WTC11 (cell line): Measurements from ENCODE around the gene PNISR.

ENCODE experiments used
- CREB1 ChIP-seq: sonication (generic); formaldehyde crosslinking; IDR thresholded peaks from 2 replicates; pipeline ENCODE4 v1.8.0; 2023; ENCODE audit warnings: mild to moderate bottlenecking, missing genetic modification reagents
- CTCF ChIP-seq: fragments of 200-600 bp; IDR thresholded peaks from 2 replicates; pipeline ENCODE4 v1.8.0; 2022; ENCODE audit warnings: antibody characterized with exemption
- ESRRA ChIP-seq: sonication (generic); formaldehyde crosslinking; IDR thresholded peaks from 2 replicates; pipeline ENCODE4 v1.8.1; 2022; ENCODE audit warnings: mild to moderate bottlenecking, missing genetic modification reagents, borderline replicate concordance
- MXD4 ChIP-seq: fragments of 250-450 bp; sonication (Bioruptor Pico); IDR thresholded peaks from 2 replicates; pipeline ENCODE4 v1.8.0; 2021; ENCODE audit warnings: mild to moderate bottlenecking, moderate library complexity, borderline replicate concordance
- NR3C1 ChIP-seq: sonication (generic); formaldehyde crosslinking; conservative IDR thresholded peaks from 2 replicates; pipeline ENCODE4 v1.8.1; 2023; ENCODE audit warnings: low read depth, mild to moderate bottlenecking, missing genetic modification reagents
- USF1 ChIP-seq: sonication (generic); formaldehyde crosslinking; IDR thresholded peaks from 2 replicates; pipeline ENCODE4 v1.8.0; 2022; ENCODE audit warnings: mild to moderate bottlenecking, missing genetic modification reagents
- ZBTB43 ChIP-seq: sonication (generic); formaldehyde crosslinking; IDR thresholded peaks from 2 replicates; pipeline ENCODE4 v1.8.1; 2023; ENCODE audit warnings: mild to moderate bottlenecking, missing genetic modification reagents

- TF ChIP-seq CTCF (no peak), MXD4 (CRISPR knock-in tag) (no peak), ZBTB43 (CRISPR knock-in tag) (no peak), CREB1 (CRISPR knock-in tag) (no peak), USF1 (no peak), ESRRA (CRISPR knock-in tag) (no peak), NR3C1 (CRISPR knock-in tag) (no peak)
These were observed 61.1 kb downstream of the PNISR start for GRCh38 chr6:99364026-99364425.
